OCI-LY3 (cell line): ENCODE results near the gene IGIP.

Experiments
- H2AFZ ChIP-seq: fragments of 200-600, 300-600 bp; shearing (Covaris generic); 2 replicates; pipeline ENCODE4 v1.6.0; 2014; ENCODE audit warnings: antibody characterized with exemption, low read depth, low read length
- H3K27ac ChIP-seq: fragments of 200-600, 300-600 bp; sonication (generic); 2 replicates; pipeline ENCODE4 v1.5.1; 2014; ENCODE audit warnings: mild to moderate bottlenecking, low read length, moderate library complexity, mixed read lengths
- H3K27me3 ChIP-seq: fragments of 200-600, 300-600 bp; sonication (generic); 2 replicates; pipeline ENCODE4 v1.6.1; 2014; ENCODE audit warnings: low read depth, low read length, mixed read lengths
- H3K36me3 ChIP-seq: fragments of 200-600, 300-600 bp; sonication (generic); replicated peaks from 2 replicates; pipeline ENCODE3; 2014; ENCODE audit warnings: low read depth, low read length, mixed read lengths
- H3K4me1 ChIP-seq: fragments of 300-600, 200-600 bp; sonication (generic); 2 replicates; pipeline ENCODE4 v1.6.1; 2014; ENCODE audit warnings: low read length, mixed read lengths
- H3K4me2 ChIP-seq: fragments of 200-600, 300-600 bp; sonication (generic); 2 replicates; pipeline ENCODE4 v1.6.1; 2014; ENCODE audit warnings: low read length, mixed read lengths
- H3K4me3 ChIP-seq: fragments of 300-600, 200-600 bp; sonication (generic); 2 replicates; pipeline ENCODE4 v1.5.1; 2014; ENCODE audit warnings: antibody characterized with exemption, mild to moderate bottlenecking, low read length, moderate library complexity
- H3K79me2 ChIP-seq: fragments of 300-600, 200-600 bp; shearing (Covaris generic); 2 replicates; pipeline ENCODE4 v1.6.1; 2014; ENCODE audit warnings: mild to moderate bottlenecking, low read length, mixed read lengths
- H3K9ac ChIP-seq: fragments of 300-600, 200-600 bp; shearing (Covaris generic); 2 replicates; pipeline ENCODE4 v1.6.0; 2014; ENCODE audit warnings: mild to moderate bottlenecking, low read length, moderate library complexity
- H3K9me3 ChIP-seq: fragments of 200-600, 300-600 bp; shearing (Covaris generic); 2 replicates; pipeline ENCODE4 v1.6.1; 2014; ENCODE audit warnings: low read length, mixed read lengths; ENCODE audit not compliant: insufficient read depth
- H4K20me1 ChIP-seq: fragments of 200-600, 300-600 bp; sonication (generic); 2 replicates; pipeline ENCODE4 v1.6.1; 2016; ENCODE audit warnings: low read length, mixed read lengths; ENCODE audit not compliant: insufficient read depth
- CTCF ChIP-seq: fragments of 200-600, 300-600 bp; sonication (generic); IDR thresholded peaks from 2 replicates; pipeline ENCODE4 v1.5.1; 2014; ENCODE audit warnings: antibody characterized with exemption, low read length, low read depth
- EZH2phosphoT487 ChIP-seq: fragments of 200-600 bp; shearing (Covaris generic); IDR thresholded peaks from 2 replicates; pipeline ENCODE4 v1.6.1; 2018; ENCODE audit warnings: antibody characterized with exemption, mixed run types, low read depth

IGIP gene

GRCh38 chr5:140083650-140084049 is 42.1 kb upstream of the IGIP start:
- no peak overlapping the region for H3K4me2 ChIP-seq
- TF ChIP-seq CTCF, result no peak
- no peak for TF ChIP-seq EZH2phosphoT487
- H3K27me3 ChIP-seq, result peaks cover 29% of the 10 kb centered on the region
- H3K27ac ChIP-seq, result no peak overlapping the region
- H4K20me1 ChIP-seq, result no peaks in the 10 kb centered on the region
- H3K9me3 ChIP-seq, result no peaks in the 10 kb centered on the region
- H3K9ac ChIP-seq, result no peak overlapping the region
- no peak overlapping the region for H2AFZ ChIP-seq
- H3K4me3 ChIP-seq, result no peak overlapping the region
- no peaks in the 10 kb centered on the region for H3K4me1 ChIP-seq
- H3K36me3 ChIP-seq, result no peaks in the 10 kb centered on the region
- H3K79me2 ChIP-seq, result no peaks in the 10 kb centered on the region

- Histone ChIP-seq H3K9me3 (no peaks in the 10 kb centered on the region), H3K4me2 (no peak overlapping the region), H3K4me1 (no peaks in the 10 kb centered on the region), H3K36me3 (no peaks in the 10 kb centered on the region), H3K27ac (no peak overlapping the region), H2AFZ (no peak overlapping the region), H3K9ac (no peak overlapping the region), H3K27me3 (peaks cover 29% of the 10 kb centered on the region), H3K4me3 (no peak overlapping the region), H3K79me2 (no peaks in the 10 kb centered on the region), H4K20me1 (no peaks in the 10 kb centered on the region)
- TF ChIP-seq EZH2phosphoT487 (no peak), CTCF (no peak)
Observed at GRCh38 chr5:140084541-140084940, 41.2 kb upstream of the IGIP start.

- no peaks in the 10 kb centered on the region for H3K79me2 ChIP-seq
- no peaks in the 10 kb centered on the region for H3K4me1 ChIP-seq
- no peaks in the 10 kb centered on the region for H4K20me1 ChIP-seq
- H3K9me3 ChIP-seq, result no peaks in the 10 kb centered on the region
- no peak overlapping the region for H2AFZ ChIP-seq
- H3K4me3 ChIP-seq, result no peak overlapping the region
- H3K27me3 ChIP-seq, result no peaks in the 10 kb centered on the region
- no peak overlapping the region for H3K9ac ChIP-seq
- H3K4me2 ChIP-seq, result no peak overlapping the region
- H3K36me3 ChIP-seq, result no peaks in the 10 kb centered on the region
- TF ChIP-seq CTCF (no peak), EZH2phosphoT487 (no peak)
- no peak overlapping the region for H3K27ac ChIP-seq
Observed at GRCh38 chr5:140090251-140090650, 35.5 kb upstream of the IGIP start.

- Histone ChIP-seq H3K36me3 (no peaks in the 10 kb centered on the region), H3K9me3 (no peaks in the 10 kb centered on the region), H3K27ac (no peak overlapping the region), H3K4me3 (no peak overlapping the region), H3K9ac (no peak overlapping the region), H2AFZ (no peak overlapping the region), H4K20me1 (no peaks in the 10 kb centered on the region), H3K27me3 (no peaks in the 10 kb centered on the region), H3K4me2 (no peak overlapping the region), H3K4me1 (no peaks in the 10 kb centered on the region), H3K79me2 (no peaks in the 10 kb centered on the region)
- no peak for TF ChIP-seq EZH2phosphoT487
- no peak for TF ChIP-seq CTCF
Observed at GRCh38 chr5:140093179-140093578, 32.6 kb upstream of the IGIP start.
